HepG2 (cell line): ENCODE results near the gene BBLN. TPM values are rescaled to one million over a fixed set of nuclear protein-coding genes. Genes with fewer than 3 reads are reported as not detected.

Experiments
- ARHGAP35 ChIP-seq: sonication (generic); formaldehyde crosslinking; IDR thresholded peaks from 2 replicates; pipeline ENCODE4 v1.9.0; 2022; ENCODE audit warnings: mild to moderate bottlenecking, inconsistent platforms, moderate library complexity, missing genetic modification reagents, borderline replicate concordance
- CERS6 ChIP-seq: sonication (generic); formaldehyde crosslinking; IDR thresholded peaks from 2 replicates; pipeline ENCODE4 v1.5.0; 2020; ENCODE audit warnings: missing genetic modification reagents
- ELF3 ChIP-seq: IDR thresholded peaks from 2 replicates; pipeline ENCODE4 v1.6.1; 2016; ENCODE audit warnings: missing genetic modification reagents, missing compliant biosample characterization
- FOXA1 ChIP-seq, 2 experiments: fragments of 450-650 bp in 1 of 2; sonication (generic) in 1 of 2; formaldehyde crosslinking in 1 of 2; IDR thresholded peaks; 2 replicates each; pipeline versions ENCODE4 v1.4.0 to v1.6.1; 2016 to 2020; ENCODE audit warnings: missing genetic modification reagents in 1 of 2
- FOXO4 ChIP-seq: sonication (generic); formaldehyde crosslinking; conservative IDR thresholded peaks from 2 replicates; pipeline ENCODE4 v1.8.1; 2023; ENCODE audit warnings: missing genetic modification reagents
- HDAC1 ChIP-seq: sonication (generic); formaldehyde crosslinking; IDR thresholded peaks from 2 replicates; pipeline ENCODE4 v1.5.1; 2020; ENCODE audit warnings: mild to moderate bottlenecking, missing genetic modification reagents
- HNRNPLL ChIP-seq: fragments of 200-400 bp; formaldehyde crosslinking; IDR thresholded peaks from 2 replicates; pipeline ENCODE4 v1.6.1; 2017; ENCODE audit warnings: mild to moderate bottlenecking, low read depth, low read length; ENCODE audit not compliant: poor library complexity, severe bottlenecking
- RBM22 ChIP-seq: fragments of 200-400 bp; formaldehyde crosslinking; optimal IDR thresholded peaks from 2 replicates; pipeline ENCODE3; 2017; ENCODE audit warnings: mild to moderate bottlenecking, low read length, moderate library complexity
- SAP130 ChIP-seq: IDR thresholded peaks from 2 replicates; pipeline ENCODE4 v1.6.1; 2016; ENCODE audit warnings: low read depth
- SNAPC5 ChIP-seq: sonication (generic); formaldehyde crosslinking; IDR thresholded peaks from 2 replicates; pipeline ENCODE4 v1.8.1; 2023; ENCODE audit warnings: mild to moderate bottlenecking, missing genetic modification reagents, borderline replicate concordance
- TERF1 ChIP-seq: sonication (generic); formaldehyde crosslinking; IDR thresholded peaks from 2 replicates; pipeline ENCODE4 v1.8.0; 2022; ENCODE audit warnings: mild to moderate bottlenecking, missing genetic modification reagents, moderate library complexity
- XRCC5 ChIP-seq: fragments of 200-400 bp; formaldehyde crosslinking; optimal IDR thresholded peaks from 2 replicates; pipeline ENCODE3; 2017; ENCODE audit warnings: mild to moderate bottlenecking, low read length
- ZFP37 ChIP-seq: sonication (generic); formaldehyde crosslinking; IDR thresholded peaks from 2 replicates; pipeline ENCODE4 v1.4.0; 2020; ENCODE audit warnings: missing genetic modification reagents, borderline replicate concordance
- ZFX ChIP-seq: sonication (generic); formaldehyde crosslinking; IDR thresholded peaks from 2 replicates; pipeline ENCODE4 v1.4.0; 2020; ENCODE audit warnings: mild to moderate bottlenecking, low read depth, missing genetic modification reagents, moderate library complexity
- ZNF138 ChIP-seq: sonication (generic); formaldehyde crosslinking; IDR thresholded peaks from 2 replicates; pipeline ENCODE4 v1.5.0; 2020; ENCODE audit warnings: mild to moderate bottlenecking, low read depth, missing genetic modification reagents
- ZNF446 ChIP-seq: sonication (generic); formaldehyde crosslinking; IDR thresholded peaks from 2 replicates; pipeline ENCODE4 v1.5.0; 2020; ENCODE audit warnings: mild to moderate bottlenecking, missing genetic modification reagents
- ZNF510 ChIP-seq: sonication (generic); formaldehyde crosslinking; IDR thresholded peaks from 2 replicates; pipeline ENCODE4 v1.4.0; 2020; ENCODE audit warnings: low read depth, mild to moderate bottlenecking, missing genetic modification reagents
- ZNF766 ChIP-seq: sonication (generic); formaldehyde crosslinking; IDR thresholded peaks from 2 replicates; pipeline ENCODE4 v1.5.0; 2020; ENCODE audit warnings: missing genetic modification reagents, borderline replicate concordance
- ZSCAN29 ChIP-seq: sonication (generic); formaldehyde crosslinking; conservative IDR thresholded peaks from 2 replicates; pipeline ENCODE4 v1.4.0; 2020; ENCODE audit warnings: mild to moderate bottlenecking, missing genetic modification reagents
- ZZZ3 ChIP-seq: sonication (generic); formaldehyde crosslinking; IDR thresholded peaks from 2 replicates; pipeline ENCODE4 v1.4.0; 2020; ENCODE audit warnings: missing genetic modification reagents, mild to moderate bottlenecking, borderline replicate concordance
- polyA plus RNA-seq, 8 experiments: library from polyadenylated mRNA; depleted of rRNA in 3 of 8; stranded (reverse) in 7 of 8; unstranded in 1 of 8; fragments of >200 nt; fragmentation: Illumina TruSeq in 4 of 8; extraction: Trizol in 4 of 8; gene quantifications; 2 replicates each; pipeline versions ENCODE4 v1.2.1 to v1.2.3, GENCODE V29; 2011 to 2016; ENCODE audit warnings: low read depth in 4 of 8, missing spikeins in 1 of 8, mixed read lengths in 1 of 8; ENCODE audit not compliant: insufficient read depth in 1 of 8
- total RNA-seq, 5 experiments: library from RNA; depleted of rRNA; stranded (reverse); fragments of >200 nt; fragmentation: Illumina TruSeq; extraction: Trizol; gene quantifications; 2 replicates each; pipeline ENCODE4 v1.2.3, GENCODE V29; 2016; ENCODE audit warnings: low read depth in 1 of 5
- TF ChIP-seq, protein P1 (sequence below): sonication (generic); formaldehyde crosslinking; IDR thresholded peaks from 2 replicates; pipeline ENCODE4 v1.4.0; 2020; ENCODE audit warnings: missing genetic modification reagents
- TF ChIP-seq, protein P2 (sequence below): sonication (generic); formaldehyde crosslinking; IDR thresholded peaks from 2 replicates; pipeline ENCODE4 v1.5.1; 2020; ENCODE audit warnings: mild to moderate bottlenecking, moderate library complexity, missing genetic modification reagents

Gene BBLN
- total and polyA plus RNA-seq, 2 of the 13 experiments (the other 11 are each of a cell fraction or from before 2014, with no cell fraction given), result 27.6 to 33.1 TPM

- TF ChIP-seq, protein P1, sequence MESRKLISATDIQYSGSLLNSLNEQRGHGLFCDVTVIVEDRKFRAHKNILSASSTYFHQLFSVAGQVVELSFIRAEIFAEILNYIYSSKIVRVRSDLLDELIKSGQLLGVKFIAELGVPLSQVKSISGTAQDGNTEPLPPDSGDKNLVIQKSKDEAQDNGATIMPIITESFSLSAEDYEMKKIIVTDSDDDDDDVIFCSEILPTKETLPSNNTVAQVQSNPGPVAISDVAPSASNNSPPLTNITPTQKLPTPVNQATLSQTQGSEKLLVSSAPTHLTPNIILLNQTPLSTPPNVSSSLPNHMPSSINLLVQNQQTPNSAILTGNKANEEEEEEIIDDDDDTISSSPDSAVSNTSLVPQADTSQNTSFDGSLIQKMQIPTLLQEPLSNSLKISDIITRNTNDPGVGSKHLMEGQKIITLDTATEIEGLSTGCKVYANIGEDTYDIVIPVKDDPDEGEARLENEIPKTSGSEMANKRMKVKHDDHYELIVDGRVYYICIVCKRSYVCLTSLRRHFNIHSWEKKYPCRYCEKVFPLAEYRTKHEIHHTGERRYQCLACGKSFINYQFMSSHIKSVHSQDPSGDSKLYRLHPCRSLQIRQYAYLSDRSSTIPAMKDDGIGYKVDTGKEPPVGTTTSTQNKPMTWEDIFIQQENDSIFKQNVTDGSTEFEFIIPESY (CRISPR knock-in tag), result no peak
- TF ChIP-seq ZSCAN29 (CRISPR knock-in tag) (no peak), SAP130 (CRISPR knock-in tag) (peak; percentile 30; the same call in 1 of the 2 replicates), ZNF446 (CRISPR knock-in tag) (no peak), TERF1 (no peak), XRCC5 (no peak), SNAPC5 (CRISPR knock-in tag) (no peak), HNRNPLL (no peak), ZFP37 (CRISPR knock-in tag) (no peak), RBM22 (no peak), ZNF138 (CRISPR knock-in tag) (no peak), ZNF766 (no peak), ZFX (CRISPR knock-in tag) (0 out of 2 replicates have a peak, but pooled peaks have one; percentile 24), ARHGAP35 (CRISPR knock-in tag) (no peak), HDAC1 (CRISPR knock-in tag) (no peak), FOXA1 (IDR thresholded peaks at IDR 0.05) (no peak), FOXA1 (CRISPR knock-in tag; IDR thresholded peaks at IDR 0.05) (no peak), FOXO4 (CRISPR knock-in tag) (no peak), ZZZ3 (CRISPR knock-in tag) (no peak), CERS6 (CRISPR knock-in tag) (no peak), ZNF510 (CRISPR knock-in tag) (no peak), ELF3 (CRISPR knock-in tag) (0 out of 2 replicates have a peak, but pooled peaks have one; percentile 40)
- TF ChIP-seq, protein P2, sequence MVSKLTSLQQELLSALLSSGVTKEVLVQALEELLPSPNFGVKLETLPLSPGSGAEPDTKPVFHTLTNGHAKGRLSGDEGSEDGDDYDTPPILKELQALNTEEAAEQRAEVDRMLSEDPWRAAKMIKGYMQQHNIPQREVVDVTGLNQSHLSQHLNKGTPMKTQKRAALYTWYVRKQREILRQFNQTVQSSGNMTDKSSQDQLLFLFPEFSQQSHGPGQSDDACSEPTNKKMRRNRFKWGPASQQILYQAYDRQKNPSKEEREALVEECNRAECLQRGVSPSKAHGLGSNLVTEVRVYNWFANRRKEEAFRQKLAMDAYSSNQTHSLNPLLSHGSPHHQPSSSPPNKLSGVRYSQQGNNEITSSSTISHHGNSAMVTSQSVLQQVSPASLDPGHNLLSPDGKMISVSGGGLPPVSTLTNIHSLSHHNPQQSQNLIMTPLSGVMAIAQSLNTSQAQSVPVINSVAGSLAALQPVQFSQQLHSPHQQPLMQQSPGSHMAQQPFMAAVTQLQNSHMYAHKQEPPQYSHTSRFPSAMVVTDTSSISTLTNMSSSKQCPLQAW (CRISPR knock-in tag), result no peak
Measured at GRCh38 chr9:128149001-128149701, 10.9 kb upstream of the BBLN start, which contains the start of gene LCN2 (continued).
